Activated T-helper 1 cell treated with anti-CD3 and anti-CD28 coated beads, Interleukin-12 subunit alpha, Interleukin-12 subunit beta, Interleukin-2, Interleukin-4 antibody, amounts not matched to agents 30 ng/mL and 10 ng/mL and 1 ng/mL, durations not matched to agents 14 hours and 24 hours and 36 hours (primary cell): ENCODE data around the gene SLAMF7. TPM values are rescaled to one million over a fixed set of nuclear protein-coding genes. Genes with fewer than 3 reads are reported as not detected.
"Not testable (repeated sequence)": the region's sequence is repeated elsewhere in the genome, so short reads cannot be mapped to it uniquely, and the experiment has no call there.

Source experiments
- DNase-seq: peaks from one replicate; pipeline ENCODE4 v3.0.0; 2021; ENCODE audit warnings: low spot score
- H3K27ac Mint-ChIP-seq: one replicate; pipeline ENCODE4 v1.8.0; 2021; ENCODE audit warnings: mild to moderate bottlenecking, mixed read lengths
- H3K27me3 Mint-ChIP-seq: one replicate; pipeline ENCODE4 v1.8.0; 2022; ENCODE audit warnings: mild to moderate bottlenecking, moderate library complexity, mixed read lengths; ENCODE audit not compliant: insufficient read depth
- H3K36me3 Mint-ChIP-seq: one replicate; pipeline ENCODE4 v1.8.0; 2021; ENCODE audit warnings: low read depth, mixed read lengths
- H3K4me1 Mint-ChIP-seq: one replicate; pipeline ENCODE4 v1.8.0; 2021; ENCODE audit warnings: low read depth, mixed read lengths
- H3K4me3 Mint-ChIP-seq: one replicate; pipeline ENCODE4 v1.8.0; 2021; ENCODE audit warnings: mild to moderate bottlenecking, moderate library complexity, mixed read lengths
- H3K9me3 Mint-ChIP-seq: one replicate; pipeline ENCODE4 v1.8.0; 2021; ENCODE audit warnings: mixed read lengths
- intact Hi-C: fragments of 100-400 bp; cut with micrococcal nuclease; formaldehyde crosslinking; loops from one replicate; pipeline ENCODE4 v1.15.1; 2024
- total RNA-seq: library from RNA; stranded (reverse); gene quantifications from 2 replicates; pipeline ENCODE4 v1.2.3, GENCODE V29; 2022

Gene SLAMF7
- total RNA-seq, 1 donor from 2014 or later = 53.6 TPM

DNA sequence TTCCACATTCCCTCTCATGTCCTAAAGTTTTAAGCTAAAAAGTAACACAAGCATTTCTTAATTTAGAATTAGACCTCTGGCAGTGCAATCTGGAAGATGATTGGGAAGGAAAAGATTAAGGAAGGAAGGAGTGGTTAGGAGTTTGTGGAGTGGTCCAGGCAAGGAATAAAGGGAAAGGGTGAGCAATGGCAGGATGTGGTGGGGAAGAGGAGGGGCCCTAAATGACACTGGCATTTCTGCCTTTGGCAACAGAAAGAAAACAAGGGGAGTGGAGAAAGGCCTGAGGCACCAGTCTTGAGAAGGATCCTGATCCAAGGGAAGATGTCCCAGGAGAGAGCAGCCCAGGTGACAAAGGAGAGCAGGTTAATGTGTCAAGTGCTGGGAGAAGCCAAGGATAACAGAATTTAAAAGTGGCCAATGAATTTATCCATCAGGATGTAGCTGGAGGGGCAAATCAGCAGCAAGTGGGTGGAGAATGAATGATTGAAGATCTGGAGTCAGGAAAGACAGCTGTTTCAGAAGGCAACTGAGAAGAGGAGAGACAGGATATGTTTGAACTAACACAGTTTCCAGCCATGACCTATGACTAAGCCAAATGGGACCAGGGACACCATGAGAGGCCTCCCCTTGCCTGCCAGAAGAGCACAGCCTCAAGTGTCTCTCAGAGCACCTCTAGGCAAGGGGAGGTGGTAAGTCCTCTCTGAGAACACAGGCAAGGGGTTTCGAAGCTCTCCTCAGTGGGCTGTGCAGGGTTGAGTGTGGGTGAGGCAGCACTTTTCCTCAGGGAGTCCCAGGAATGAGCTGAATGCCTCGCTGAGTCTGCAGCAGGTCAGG is 36.1 kb downstream of the SLAMF7 start:
- H3K4me3 Mint-ChIP-seq = peak overlapping the region; percentile 52
- peak overlapping the region; percentile 64 for H3K27ac Mint-ChIP-seq

DNA sequence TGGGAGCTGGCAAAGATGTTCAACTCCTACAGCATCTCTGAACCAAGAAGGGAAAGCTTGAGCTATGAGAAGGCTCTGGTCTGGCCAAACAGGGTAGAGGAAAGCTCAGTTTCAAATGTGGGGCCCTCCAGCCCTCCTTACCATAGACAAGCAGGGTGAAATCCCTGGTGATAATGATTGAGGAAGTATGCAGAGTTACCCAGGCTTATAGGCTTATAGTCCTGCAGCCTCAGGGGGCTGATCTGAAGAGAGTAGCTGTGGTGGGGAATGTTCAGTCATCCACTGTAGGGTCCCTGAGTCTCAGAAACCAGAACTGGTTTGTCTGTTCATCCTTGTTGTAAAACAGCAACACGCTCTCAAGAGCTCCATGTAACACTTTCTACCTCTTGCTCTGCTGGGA is 37.1 kb downstream of the SLAMF7 start:
- Mint-ChIP-seq H3K4me3 (no peak overlapping the region), H3K36me3 (peaks cover 3% of the 10 kb centered on the region), H3K9me3 (no peaks in the 10 kb centered on the region), H3K27ac (no peak overlapping the region), H3K4me1 (peaks cover 49% of the 10 kb centered on the region), H3K27me3 (no peaks in the 10 kb centered on the region)
- intact Hi-C loops = no loop called here
- DNase-seq = no peak

More for the DNA sequence above, 36.1 kb downstream of the SLAMF7 start:
- H3K27me3 Mint-ChIP-seq = no peaks in the 10 kb centered on the region
- H3K9me3 Mint-ChIP-seq = no peaks in the 10 kb centered on the region
- peaks cover 3% of the 10 kb centered on the region for H3K36me3 Mint-ChIP-seq
- intact Hi-C loops = no loop called here
- peaks cover 56% of the 10 kb centered on the region for H3K4me1 Mint-ChIP-seq
- no peak for DNase-seq

DNA sequence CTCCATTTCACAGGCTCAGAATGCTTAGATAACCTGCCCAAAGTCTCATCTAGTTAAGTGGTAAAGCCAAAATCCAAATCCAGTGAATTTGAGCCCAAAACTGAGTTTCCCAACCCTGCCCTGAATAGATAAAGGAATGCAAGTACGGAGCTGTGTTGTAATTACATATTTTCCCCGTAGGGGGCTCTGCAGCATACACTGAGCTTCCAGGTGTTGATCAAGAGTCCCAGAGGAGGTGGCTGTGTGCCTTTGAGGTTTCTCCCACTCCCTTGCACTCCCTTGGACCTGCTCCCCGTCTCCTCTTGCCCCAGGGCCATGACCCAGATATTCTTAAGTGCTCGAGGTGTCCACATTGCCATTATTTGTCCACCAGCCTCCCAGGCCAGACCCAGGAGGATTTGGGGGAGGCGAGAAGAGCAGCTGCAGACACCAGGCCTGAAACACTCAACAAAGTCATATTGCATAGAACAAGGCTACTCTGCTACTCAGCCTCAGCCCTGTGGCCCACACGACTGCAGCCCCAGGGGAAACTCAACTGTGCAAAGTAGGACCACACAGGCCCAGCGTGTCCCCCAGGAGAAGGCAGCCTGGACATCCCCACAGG is 38.5 kb downstream of the SLAMF7 start:
- DNase-seq = peak; percentile 32
- intact Hi-C loops = loop anchor here (1.0 kb wide), 2 partner anchors 53 to 174 kb away; no protein-coding TSS in a partner anchor
- Mint-ChIP-seq H3K36me3 (no peaks in the 10 kb centered on the region), H3K9me3 (no peaks in the 10 kb centered on the region), H3K27me3 (no peaks in the 10 kb centered on the region), H3K27ac (peak overlapping the region; percentile 48), H3K4me3 (no peak overlapping the region), H3K4me1 (peaks cover 54% of the 10 kb centered on the region)

DNA sequence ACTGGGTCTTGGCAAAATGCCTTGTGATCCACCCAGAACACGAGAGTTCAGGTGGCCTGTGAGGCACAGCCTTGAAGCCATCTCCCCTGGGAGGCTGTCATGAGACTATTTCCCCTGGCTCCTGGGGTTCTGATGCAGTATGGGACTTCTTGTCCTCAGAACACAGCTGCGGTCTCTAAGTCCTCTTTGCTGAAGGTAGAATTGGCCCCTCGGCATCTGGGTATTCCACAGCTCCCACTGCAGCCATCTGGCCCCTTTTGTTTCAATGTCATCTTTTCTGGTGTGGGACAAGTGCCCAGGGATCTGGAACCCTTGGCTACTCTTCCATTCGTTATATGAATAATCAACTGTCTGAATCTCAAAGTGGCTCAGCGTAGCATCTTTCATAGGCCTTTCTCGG is 39.9 kb downstream of the SLAMF7 start:
- Mint-ChIP-seq H3K27ac (no peak overlapping the region), H3K4me3 (no peak overlapping the region), H3K4me1 (peaks cover 40% of the 10 kb centered on the region), H3K36me3 (no peaks in the 10 kb centered on the region), H3K27me3 (no peaks in the 10 kb centered on the region), H3K9me3 (no peaks in the 10 kb centered on the region)
- intact Hi-C loops = no loop called here
- DNase-seq = no peak

DNA sequence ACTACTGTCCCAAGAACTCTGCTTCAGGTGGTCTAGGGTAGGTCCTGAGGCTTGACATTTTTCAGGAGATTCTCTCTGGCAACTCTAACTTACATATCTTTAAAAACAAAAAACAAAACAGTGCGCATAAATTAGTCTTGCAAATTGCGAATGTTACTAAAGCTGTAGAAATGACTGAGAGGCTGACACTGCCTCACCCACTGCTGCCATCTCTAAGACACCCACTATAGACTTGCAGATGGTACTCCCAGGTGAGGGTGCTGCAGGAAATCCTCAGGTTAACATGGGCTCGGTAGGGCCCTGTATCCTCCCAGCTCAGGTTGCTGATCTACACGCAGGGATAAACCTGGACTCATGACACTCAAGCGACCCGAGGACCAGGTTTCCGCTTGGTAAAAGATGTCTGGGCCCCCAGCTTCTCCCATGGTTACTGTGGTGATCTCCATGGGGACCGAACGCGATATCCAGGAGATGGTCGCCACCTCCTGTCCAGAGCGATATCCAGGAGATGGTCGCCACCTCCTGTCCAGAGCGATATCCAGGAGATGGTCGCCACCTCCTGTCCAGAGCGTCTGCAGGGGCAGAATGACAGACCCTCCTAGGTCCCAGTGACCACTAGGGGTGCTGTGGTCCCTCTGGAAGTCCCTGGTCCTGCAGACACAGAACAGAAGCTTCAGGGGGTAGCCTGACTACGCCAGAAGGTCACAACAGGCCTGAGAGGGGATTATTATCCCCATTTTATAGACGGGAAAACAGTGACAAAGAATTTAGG is 40.8 kb downstream of the SLAMF7 start:
- no peak overlapping the region for H3K27ac Mint-ChIP-seq
- peaks cover 32% of the 10 kb centered on the region for H3K4me1 Mint-ChIP-seq
- H3K36me3 Mint-ChIP-seq = no peaks in the 10 kb centered on the region
- intact Hi-C loops = no loop called here
- no peaks in the 10 kb centered on the region for H3K9me3 Mint-ChIP-seq
- no peak overlapping the region for H3K4me3 Mint-ChIP-seq
- no peaks in the 10 kb centered on the region for H3K27me3 Mint-ChIP-seq
- DNase-seq = no peak

DNA sequence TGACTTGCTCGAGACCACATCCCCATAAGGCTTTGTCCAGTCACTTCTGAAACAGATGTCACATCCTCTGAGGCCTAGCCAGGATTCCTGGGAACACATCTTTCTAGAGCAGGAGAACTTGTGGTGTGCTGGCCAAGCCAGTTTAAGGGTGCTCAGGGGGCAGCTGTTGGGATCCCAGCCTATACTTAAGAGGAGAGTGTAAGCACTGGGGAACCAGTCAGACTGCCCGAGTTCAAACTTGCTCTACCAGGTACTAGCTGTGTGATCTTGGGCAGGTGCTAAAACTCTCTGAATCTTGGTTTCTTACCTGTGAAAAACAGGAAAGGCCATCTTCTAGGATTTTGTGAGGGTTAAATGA is 41.3 kb downstream of the SLAMF7 start:
- H3K9me3 Mint-ChIP-seq = no peaks in the 10 kb centered on the region
- intact Hi-C loops = no loop called here

DNA sequence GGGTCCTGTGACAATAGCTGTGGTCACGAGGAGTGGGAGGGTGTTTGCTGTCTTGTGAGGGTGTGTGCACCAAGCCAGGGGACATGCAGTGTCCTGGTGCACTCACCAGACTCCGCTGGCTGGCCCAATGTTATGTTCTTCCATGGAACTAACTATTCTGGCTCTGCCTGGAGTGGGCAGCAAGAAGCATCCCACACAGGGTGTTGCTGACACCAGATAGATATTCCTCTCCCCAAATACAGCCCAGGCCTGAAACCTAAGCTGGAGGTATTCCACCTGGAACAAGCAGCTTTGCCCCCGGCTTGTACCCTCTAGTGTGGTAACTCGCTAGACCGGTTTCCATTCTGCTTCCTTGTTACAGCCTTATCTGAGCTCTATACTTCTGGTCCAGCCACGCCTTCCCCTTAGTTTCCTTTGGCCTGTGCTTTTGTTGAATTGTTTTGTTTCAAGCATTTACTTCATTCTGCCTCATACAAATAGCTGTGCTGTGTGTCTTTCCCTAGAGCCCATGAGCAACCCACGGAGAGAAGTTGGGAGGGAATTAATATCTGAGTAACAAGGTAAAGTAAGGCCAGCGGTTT is 42.2 kb downstream of the SLAMF7 start:
- Mint-ChIP-seq H3K27ac (no peak overlapping the region), H3K36me3 (no peaks in the 10 kb centered on the region), H3K4me3 (no peak overlapping the region), H3K9me3 (no peaks in the 10 kb centered on the region), H3K27me3 (no peaks in the 10 kb centered on the region), H3K4me1 (peaks cover 22% of the 10 kb centered on the region)
- intact Hi-C loops = no loop called here
- DNase-seq = no peak

More for the DNA sequence above, 41.3 kb downstream of the SLAMF7 start:
- no peak for DNase-seq
- Mint-ChIP-seq H3K36me3 (no peaks in the 10 kb centered on the region), H3K27ac (no peak overlapping the region), H3K4me1 (peaks cover 26% of the 10 kb centered on the region), H3K27me3 (no peaks in the 10 kb centered on the region), H3K4me3 (no peak overlapping the region)

DNA sequence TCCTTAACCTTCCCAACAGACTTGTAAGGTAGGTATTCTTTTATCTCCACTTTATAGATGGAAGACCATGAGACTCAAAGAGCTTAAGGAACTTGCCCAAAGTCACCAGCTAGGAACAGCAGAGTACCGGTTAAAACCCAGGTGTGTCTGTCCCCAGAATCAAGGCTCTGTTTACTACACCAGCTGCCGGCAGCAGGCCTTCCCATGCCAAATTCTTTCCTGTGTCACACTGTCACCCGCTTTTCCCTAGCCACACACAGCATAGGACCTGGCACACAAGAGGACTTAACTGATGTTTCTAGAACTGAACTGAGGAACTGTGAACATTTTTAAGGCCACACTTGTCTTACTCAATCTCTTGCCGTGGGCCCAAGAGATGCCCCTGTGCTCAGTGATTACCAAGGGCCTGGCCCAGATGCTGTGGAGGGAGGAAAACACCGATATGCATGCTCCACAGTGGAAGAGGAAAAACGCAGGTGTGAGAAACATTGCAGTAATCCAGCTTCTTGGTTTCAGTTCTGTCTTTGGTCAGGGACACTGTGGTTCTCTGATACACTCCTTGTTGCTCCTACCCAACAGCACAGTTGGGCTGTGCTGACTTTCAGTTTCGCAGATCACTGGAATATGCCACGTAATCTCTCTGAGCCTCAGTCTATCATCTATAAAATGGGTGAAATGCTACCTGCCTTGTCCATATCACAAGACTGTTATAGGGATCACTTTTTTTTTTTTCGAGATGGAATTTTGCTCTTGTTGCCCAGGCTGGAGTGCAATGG is 43.1 kb downstream of the SLAMF7 start:
- no peaks in the 10 kb centered on the region for H3K27me3 Mint-ChIP-seq
- H3K9me3 Mint-ChIP-seq = no peaks in the 10 kb centered on the region
- no peak overlapping the region for H3K4me3 Mint-ChIP-seq
- peak; percentile 32 for DNase-seq
- intact Hi-C loops = loop anchor here (1.0 kb wide), 3 partner anchors 9 to 48 kb away; partner anchors contain the start of gene LY9
- no peaks in the 10 kb centered on the region for H3K36me3 Mint-ChIP-seq
- peak overlapping the region; percentile 50 for H3K27ac Mint-ChIP-seq
- peaks cover 20% of the 10 kb centered on the region for H3K4me1 Mint-ChIP-seq

DNA sequence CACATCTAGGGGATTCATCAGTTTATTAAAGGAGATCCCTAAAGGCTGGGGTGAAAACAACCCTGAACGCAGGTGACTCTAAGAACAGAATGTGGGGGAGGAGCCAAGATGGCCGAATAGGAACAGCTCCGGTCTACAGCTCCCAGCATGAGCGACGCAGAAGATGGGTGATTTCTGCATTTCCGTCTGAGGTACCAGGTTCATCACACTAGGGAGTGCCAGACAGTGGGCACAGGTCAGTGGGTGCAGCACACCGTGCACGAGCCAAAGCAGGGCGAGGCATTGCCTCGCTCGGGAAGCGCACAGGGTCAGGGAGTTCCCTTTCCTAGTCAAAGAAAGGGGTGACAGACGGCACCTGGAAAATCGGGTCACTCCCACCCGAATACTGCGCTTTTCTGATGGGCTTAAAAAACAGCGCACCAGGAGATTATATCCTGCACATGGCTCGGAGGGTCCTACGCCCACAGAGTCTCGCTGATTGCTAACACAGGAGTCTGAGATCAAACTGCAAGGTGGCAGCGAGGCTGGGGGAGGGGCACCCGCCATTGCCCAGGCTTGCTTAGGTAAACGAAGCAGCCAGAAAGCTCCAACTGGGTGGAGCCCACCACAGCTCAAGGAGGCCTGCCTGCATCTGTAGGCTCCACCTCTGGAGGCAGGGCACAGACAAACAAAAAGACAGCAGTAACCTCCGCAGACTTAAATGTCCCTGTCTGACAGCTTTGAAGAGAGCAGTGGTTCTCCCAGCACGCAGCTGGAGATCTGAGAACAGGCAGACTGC is 44.1 kb downstream of the SLAMF7 start:
- not testable (repeated sequence) for H3K27me3 Mint-ChIP-seq, DNase-seq, H3K27ac Mint-ChIP-seq, H3K36me3 Mint-ChIP-seq, H3K9me3 Mint-ChIP-seq, H3K4me3 Mint-ChIP-seq
- peaks cover 12% of the 10 kb centered on the region for H3K4me1 Mint-ChIP-seq
- intact Hi-C loops = loop anchor here (1.0 kb wide), 3 partner anchors 10 to 47 kb away; partner anchors contain the start of gene LY9

DNA sequence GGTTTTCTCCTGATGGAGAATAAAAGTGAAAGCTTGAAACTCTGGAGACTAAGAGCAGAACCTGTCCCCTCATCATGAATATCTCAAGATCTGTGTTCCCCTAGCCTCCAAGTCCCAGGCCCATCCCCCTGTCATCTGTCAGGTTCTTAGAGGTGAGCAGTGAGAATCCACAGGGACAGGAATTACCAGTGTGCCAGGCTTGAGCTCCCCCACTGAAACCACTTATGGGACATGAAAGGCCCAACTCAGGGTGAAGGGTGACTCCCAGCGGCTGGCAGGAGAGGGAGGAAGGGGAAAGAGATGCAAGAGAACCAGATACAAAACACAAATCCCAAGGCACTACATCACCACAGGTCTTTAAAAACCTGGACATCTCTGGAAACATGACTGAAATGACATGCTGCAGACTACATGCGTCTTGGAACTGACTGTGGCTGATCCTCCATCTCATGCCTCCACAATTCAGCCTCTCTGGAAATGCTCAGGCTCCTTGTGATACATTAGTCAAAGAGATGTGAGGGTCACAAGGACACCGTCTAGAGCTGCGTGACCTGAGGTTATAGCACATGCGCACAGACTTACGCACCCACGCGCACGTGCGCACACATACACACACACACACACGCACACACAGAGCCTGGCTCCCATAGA is 50.1 kb downstream of the SLAMF7 start:
- Mint-ChIP-seq H3K36me3 (no peaks in the 10 kb centered on the region), H3K4me3 (no peak overlapping the region), H3K4me1 (no peaks in the 10 kb centered on the region), H3K27ac (no peak overlapping the region), H3K27me3 (peaks cover 10% of the 10 kb centered on the region), H3K9me3 (no peaks in the 10 kb centered on the region)
- intact Hi-C loops = no loop called here
- no peak for DNase-seq
